GM21515 (cell line): ENCODE data around the gene NEK5.

Experiments
- ATAC-seq: cut with Tn5 transposase; IDR thresholded peaks from one replicate; pipeline ENCODE4 v1.9.1; 2021; ENCODE audit not compliant: unreplicated experiment

The NEK5 gene

DNA sequence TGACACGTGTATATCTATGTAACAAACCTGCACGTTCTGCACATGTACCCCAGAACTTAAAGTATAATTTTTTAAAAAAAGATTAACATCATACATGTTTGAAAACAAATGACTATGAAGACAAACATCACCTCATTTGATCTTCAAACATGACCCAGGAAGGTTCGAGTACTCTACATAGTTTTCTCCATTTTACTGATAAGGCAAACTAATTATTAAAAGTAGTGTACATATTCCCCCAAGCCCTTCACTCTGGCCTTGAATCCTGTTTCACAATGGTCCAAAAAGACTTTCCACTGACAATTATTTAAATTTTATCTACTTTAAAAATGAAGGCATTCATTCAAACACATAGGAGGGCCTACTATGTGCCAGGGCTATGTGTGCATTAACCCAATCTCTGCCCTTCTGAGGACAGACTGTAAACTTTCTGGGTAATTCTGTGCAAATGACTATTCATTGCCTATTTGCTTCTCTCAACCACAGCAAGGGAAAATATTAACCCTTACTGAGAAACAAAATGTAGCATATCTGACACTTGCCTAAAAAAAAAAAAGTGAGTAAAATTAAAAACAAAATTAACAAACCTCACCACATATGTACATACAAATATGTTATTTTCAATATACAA is 139.8 kb downstream of the NEK5 start:
- ATAC-seq: no peak
